Stimulated activated CD8-positive, alpha-beta memory T cell treated with anti-CD3 and anti-CD28 coated beads, Interleukin-7, amount 100 ng/mL, for 24 hours (primary cell): Measurements from ENCODE around the gene ZMYM4.

ENCODE experiments used
- DNase-seq: peaks from one replicate; pipeline ENCODE4 v3.0.0-alpha.2; 2020; ENCODE audit warnings: low read depth

ZMYM4 gene

GRCh38 chr1:35278886-35279554, 10.5 kb downstream of the ZMYM4 start:
- no peak for DNase-seq

- DNase-seq: no peak
These were observed 11.0 kb downstream of the ZMYM4 start for GRCh38 chr1:35279555-35279904.

DNA sequence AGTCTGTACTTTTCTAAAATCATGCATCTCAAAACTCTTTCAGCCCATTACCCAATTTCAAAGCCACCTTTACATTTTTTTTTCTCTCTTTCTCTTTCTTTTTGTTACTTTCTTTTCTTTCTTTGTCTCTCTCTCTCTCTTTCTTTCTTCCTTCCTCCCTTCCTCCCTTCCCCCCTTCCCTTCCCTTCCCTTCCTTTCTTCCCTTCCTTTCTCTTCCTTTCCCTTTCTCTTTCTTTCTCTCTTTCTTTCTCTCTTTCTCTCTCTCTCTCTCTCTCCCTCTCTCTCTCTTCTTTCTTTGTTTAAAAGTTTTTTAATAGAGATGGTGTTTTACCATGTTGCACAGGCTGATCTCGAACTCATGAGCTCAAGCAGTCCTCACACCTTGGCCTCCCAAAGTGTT, 11.5 kb downstream of the ZMYM4 start:
- no peak for DNase-seq

DNA sequence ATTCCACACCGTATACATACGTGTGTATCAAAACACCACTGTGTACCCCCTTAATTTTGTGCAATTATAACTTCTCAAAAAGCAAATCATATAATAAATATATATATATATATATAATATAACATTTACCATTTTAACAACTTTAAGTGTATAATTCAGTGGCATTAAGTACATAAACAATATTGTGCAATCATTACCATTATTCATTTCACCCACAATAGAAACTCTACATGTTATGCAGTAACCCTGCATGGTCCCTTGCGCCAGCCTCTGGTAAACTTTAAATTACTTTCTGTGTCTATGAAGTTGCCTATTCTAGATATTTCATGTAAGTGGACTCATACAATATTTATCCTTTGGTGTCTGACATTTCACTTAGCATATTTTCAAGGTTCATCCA, 13.1 kb downstream of the ZMYM4 start:
- DNase-seq: no peak

GRCh38 chr1:35282172-35282571, 13.7 kb downstream of the ZMYM4 start:
- no peak for DNase-seq

DNA sequence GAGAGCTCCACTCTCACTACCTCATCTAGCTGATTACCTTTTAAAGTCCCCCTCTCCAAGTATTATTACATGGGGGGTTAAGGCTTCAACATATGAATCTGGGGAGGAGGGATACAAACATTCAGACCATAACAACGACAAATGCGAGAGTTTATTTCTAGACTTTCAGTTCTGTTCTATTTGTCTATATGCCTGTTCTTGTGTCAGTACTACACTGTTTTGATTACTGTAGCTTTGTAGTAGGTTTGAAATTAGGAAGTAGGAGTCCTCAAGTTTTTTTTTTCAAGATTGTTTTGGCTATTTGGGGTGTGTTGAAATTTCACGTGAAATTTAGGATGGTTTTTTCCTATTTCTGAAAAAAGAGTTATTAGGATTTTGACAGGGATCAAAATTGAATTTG, 16.3 kb downstream of the ZMYM4 start:
- DNase-seq: no peak

- DNase-seq: no peak
These were observed 17.5 kb downstream of the ZMYM4 start for GRCh38 chr1:35285771-35286606.

DNA sequence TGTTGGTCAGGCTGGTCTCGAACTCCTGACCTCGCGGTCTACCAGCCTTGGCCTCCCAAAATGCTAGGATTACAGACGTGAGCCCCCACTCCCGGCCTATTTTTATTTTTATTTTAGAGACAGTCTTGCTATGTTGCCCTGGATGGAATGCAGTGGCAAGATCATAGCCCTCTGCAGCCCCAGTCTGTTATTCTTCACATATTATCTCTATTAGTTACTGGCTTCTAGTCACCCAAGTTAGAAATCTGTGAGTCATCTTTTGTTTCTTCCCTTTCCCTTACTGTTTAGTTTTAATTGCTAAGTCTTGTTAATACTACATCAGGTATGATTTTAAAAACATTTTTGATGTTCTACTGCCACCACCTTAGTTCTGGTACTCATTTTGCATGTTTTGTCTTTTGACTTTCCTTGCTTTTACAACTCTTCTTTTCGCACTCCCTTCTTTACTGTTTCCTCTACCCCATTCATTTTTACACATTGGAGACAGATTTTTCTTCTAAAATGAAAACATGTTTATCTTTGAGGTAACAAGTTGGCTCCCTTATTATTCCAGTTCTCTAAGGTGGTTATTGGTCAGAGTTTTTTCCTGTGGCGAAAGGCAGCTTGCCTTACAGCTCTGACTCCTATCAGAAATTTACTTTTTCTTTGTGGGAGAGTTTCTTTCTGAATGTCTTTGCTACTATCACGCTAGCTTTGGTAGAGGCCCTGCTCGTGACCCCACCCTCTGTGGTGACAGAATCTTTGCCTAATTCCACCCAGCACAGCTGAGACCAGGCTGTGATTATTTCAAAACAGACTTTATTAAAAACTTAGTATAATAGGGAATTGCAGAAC, 19.5 kb downstream of the ZMYM4 start:
- no peak for DNase-seq

- DNase-seq: no peak
These were observed 20.3 kb downstream of the ZMYM4 start for GRCh38 chr1:35288761-35289160.

GRCh38 chr1:35290452-35290851, 21.9 kb downstream of the ZMYM4 start:
- DNase-seq: no peak

DNA sequence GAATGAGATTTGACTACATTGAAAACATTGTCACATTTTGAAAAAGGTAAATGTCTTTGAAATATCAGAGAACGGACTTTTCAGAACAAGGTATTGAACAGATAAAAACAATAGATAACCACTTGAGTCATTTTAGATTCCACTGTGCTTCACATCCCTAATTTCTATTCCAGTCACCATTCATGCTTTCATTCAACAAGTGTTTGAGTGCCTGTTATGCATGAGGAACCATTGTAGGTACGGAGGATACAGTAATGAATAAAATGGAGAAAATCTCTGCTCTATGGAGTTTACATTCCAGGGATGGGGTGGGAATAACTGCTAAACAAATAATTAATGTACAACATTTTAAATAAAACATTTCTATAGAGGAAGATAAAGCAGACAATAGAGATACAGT, 26.3 kb downstream of the ZMYM4 start:
- DNase-seq: no peak

- DNase-seq: no peak
These were observed 29.4 kb downstream of the ZMYM4 start for GRCh38 chr1:35297886-35298285.

- no peak for DNase-seq
These were observed 30.0 kb downstream of the ZMYM4 start for GRCh38 chr1:35298464-35298863.

DNA sequence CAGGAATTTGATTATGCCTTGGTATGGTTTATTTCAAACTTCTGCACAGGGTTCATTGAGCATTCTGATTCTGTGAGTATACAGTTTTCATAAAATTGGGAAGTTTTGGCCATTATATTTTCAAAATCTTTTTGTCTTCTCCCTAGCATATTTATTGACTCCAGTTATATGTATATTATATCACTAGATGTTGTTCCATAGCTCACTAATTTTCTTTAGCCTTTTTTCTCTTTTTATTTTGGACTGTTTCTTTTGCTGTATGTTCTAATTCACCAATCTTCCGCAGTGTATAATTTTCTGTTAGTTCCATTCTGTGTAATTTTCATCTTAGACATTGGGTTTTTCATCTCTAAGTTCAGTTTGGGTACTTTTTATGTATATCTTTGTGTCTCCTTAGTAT, 31.9 kb downstream of the ZMYM4 start:
- DNase-seq: no peak

- no peak for DNase-seq
These were observed 33.3 kb downstream of the ZMYM4 start for GRCh38 chr1:35301674-35302392.

GRCh38 chr1:35305383-35305782, 36.9 kb downstream of the ZMYM4 start:
- DNase-seq: no peak

- no peak for DNase-seq
These were observed 47.1 kb downstream of the ZMYM4 start for GRCh38 chr1:35315649-35316048.

GRCh38 chr1:35316264-35316663, 47.8 kb downstream of the ZMYM4 start:
- no peak for DNase-seq

GRCh38 chr1:35319988-35320713, 51.6 kb downstream of the ZMYM4 start:
- DNase-seq: no peak

GRCh38 chr1:35320937-35321336, 52.4 kb downstream of the ZMYM4 start:
- DNase-seq: no peak

DNA sequence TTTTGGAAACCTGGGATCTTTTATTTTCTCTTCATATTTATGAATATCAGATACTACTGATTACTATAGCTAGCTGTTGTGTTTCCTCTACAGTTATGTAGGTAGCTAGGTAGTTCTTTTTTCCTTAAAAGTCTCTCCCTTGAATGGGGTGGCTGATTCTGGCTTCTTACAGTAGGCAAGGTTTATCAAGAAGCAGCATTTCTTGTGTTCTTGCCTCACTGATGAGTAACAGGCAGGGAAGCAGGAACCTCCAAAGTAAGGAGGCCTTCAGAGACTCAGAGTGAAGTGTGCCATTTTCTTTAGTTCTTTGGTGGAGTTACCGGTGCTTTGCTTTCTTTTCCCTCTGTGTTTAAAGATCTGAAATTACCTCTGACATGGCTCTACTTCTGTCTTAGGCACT, 56.0 kb downstream of the ZMYM4 start:
- DNase-seq: no peak
